Rectal smooth muscle tissue (tissue), 1 donor: Measurements from ENCODE around the gene GARIN3.
"Not testable (repeated sequence)": the region's sequence is repeated elsewhere in the genome, so short reads cannot be mapped to it uniquely, and the experiment has no call there.

Experiments
- H3K27ac ChIP-seq: one replicate; pipeline ENCODE4 v1.7.0; 2013; ENCODE audit warnings: low read depth, low read length, inconsistent platforms
- H3K27me3 ChIP-seq: one replicate; pipeline ENCODE4 v1.7.0; 2013; ENCODE audit warnings: low read length; ENCODE audit not compliant: control insufficient read depth, insufficient read depth
- H3K36me3 ChIP-seq: one replicate; pipeline ENCODE4 v1.7.0; 2013; ENCODE audit warnings: low read length; ENCODE audit not compliant: control insufficient read depth, insufficient read depth
- H3K4me1 ChIP-seq: one replicate; pipeline ENCODE4 v1.7.0; 2013; ENCODE audit warnings: low read length; ENCODE audit not compliant: control insufficient read depth, insufficient read depth
- H3K4me3 ChIP-seq: one replicate; pipeline ENCODE4 v1.7.0; 2013; ENCODE audit warnings: low read length
- H3K9ac ChIP-seq: one replicate; pipeline ENCODE4 v1.7.0; 2013; ENCODE audit warnings: low read length

The GARIN3 gene

GRCh38 chr5:157198277-157198986 is 32.4 kb upstream of the GARIN3 start:
- Histone ChIP-seq H3K27ac (no peak overlapping the region), H3K4me1 (no peaks in the 10 kb centered on the region), H3K36me3 (no peaks in the 10 kb centered on the region), H3K27me3 (no peaks in the 10 kb centered on the region), H3K9ac (no peak overlapping the region), H3K4me3 (no peak overlapping the region)

DNA sequence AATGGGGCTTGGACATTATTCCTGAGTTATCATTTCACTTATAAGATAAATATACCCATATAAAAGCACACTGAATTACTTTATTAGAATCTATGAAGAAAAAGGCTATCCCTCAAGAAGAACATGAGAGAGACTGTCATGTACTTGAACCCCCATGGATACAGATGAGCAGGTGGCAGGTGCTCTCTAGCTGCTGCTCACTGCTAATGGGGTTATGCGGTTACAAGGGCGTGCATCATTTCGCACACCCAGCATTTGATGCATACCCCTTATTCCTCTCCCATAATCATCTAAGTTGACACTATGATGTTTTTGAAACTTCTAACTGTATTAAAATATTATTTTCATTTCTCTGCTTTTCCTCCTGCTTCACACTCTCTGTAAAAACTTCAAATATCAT is 31.0 kb upstream of the GARIN3 start:
- no peak overlapping the region for H3K9ac ChIP-seq
- H3K4me3 ChIP-seq, result no peak overlapping the region
- H3K27me3 ChIP-seq, result no peaks in the 10 kb centered on the region
- H3K4me1 ChIP-seq, result no peaks in the 10 kb centered on the region
- no peaks in the 10 kb centered on the region for H3K36me3 ChIP-seq
- H3K27ac ChIP-seq, result no peak overlapping the region

DNA sequence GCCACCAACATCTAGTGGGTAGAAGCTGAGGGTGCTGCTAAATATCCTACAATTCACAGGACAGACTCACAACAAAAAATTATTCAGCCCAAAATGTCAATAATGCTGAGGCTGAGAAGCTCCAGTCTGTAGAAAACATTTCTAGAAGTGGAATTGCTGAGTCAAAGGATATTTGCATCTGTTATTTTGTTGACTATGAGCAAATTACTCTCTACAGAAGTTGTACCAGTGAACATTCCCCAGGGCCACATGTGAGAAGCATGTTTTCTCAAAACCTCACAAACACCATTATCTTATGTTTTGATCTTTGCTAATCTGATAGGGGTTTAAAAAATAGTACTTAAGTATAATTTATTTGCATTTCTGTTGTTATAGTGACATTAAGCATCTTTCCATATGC is 30.0 kb upstream of the GARIN3 start:
- Histone ChIP-seq H3K4me3 (no peak overlapping the region), H3K9ac (no peak overlapping the region), H3K27me3 (no peaks in the 10 kb centered on the region), H3K4me1 (no peaks in the 10 kb centered on the region), H3K27ac (no peak overlapping the region), H3K36me3 (no peaks in the 10 kb centered on the region)

DNA sequence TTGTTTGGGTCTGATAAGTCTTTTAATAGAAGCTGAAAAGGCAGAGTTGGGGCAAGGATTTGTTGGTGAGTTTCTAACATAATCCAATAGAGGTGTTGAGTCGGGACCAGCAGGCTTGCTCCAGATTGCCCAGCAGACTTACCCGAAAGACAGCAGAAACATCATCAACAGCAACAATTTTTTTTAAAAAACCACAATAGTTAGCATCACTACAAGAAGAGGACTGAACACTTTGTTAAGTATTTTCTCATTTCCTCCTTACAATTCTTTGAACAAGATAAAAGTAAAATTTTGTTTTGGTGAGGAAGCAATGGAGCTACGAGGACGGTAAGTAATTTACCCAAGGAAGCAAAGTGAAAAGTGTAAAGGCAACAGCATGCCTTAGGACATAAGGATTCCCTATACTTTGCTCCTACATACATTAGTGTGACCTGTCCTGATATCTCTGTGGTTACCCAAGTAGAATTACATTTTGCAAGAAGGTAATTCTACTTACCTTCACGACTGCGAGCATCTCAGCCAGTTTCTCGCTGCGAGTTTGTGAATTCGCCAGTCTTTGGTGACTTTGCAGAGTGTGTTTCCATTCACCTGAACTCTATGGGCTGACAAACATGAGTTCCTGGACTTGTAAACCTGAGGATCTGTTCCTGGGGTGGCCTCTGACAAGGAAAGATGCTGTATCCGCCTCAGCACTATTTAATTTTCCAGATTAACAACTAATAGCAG is 27.8 kb upstream of the GARIN3 start:
- Histone ChIP-seq H3K9ac (no peak overlapping the region), H3K27ac (no peak overlapping the region), H3K36me3 (no peaks in the 10 kb centered on the region)

GRCh38 chr5:157189223-157189622 is 23.2 kb upstream of the GARIN3 start:
- Histone ChIP-seq H3K36me3 (no peaks in the 10 kb centered on the region), H3K27ac (no peak overlapping the region), H3K4me1 (no peaks in the 10 kb centered on the region), H3K4me3 (no peak overlapping the region), H3K27me3 (no peaks in the 10 kb centered on the region), H3K9ac (no peak overlapping the region)

More for the DNA sequence above, 27.8 kb upstream of the GARIN3 start:
- Histone ChIP-seq H3K27me3 (no peaks in the 10 kb centered on the region), H3K4me3 (no peak overlapping the region), H3K4me1 (no peaks in the 10 kb centered on the region)

- Histone ChIP-seq H3K4me3 (no peak overlapping the region), H3K9ac (no peak overlapping the region), H3K4me1 (no peaks in the 10 kb centered on the region), H3K27me3 (no peaks in the 10 kb centered on the region), H3K27ac (no peak overlapping the region), H3K36me3 (no peaks in the 10 kb centered on the region)
These were observed 22.2 kb upstream of the GARIN3 start for GRCh38 chr5:157188270-157188669.

DNA sequence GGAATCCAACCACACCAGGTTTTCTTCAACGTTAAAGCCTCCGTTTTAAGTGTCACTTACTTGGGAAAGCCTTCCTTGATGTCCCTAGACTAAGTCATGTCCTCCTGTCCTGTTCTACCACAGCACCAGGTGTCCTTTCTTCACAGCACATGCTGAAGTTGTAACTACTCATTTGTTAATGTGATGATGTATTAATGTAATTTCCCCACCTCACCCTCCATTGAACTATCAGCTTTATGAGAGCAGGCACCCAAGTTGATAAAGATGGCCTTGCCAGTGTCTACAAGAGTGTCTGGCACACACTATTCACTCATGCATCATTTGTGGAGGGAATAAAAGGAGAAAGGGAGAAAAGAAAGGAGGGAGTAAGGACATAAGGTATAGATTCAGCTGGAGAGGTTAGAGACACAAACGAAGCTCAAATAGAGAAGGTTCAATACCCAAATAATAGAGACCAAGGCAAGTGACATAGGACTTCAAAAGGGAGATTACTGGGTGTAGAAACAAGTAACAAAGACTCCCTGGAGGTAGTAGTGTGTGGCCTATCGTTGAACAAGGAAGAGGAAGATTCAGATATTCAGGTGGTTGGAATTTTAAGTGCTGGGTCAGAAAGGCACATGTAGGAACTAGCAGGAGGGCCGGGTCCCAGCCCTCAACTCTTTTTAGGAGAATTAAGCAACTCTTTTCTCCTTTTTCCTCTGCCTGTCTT is 21.1 kb upstream of the GARIN3 start:
- Histone ChIP-seq H3K36me3 (no peaks in the 10 kb centered on the region), H3K4me1 (no peaks in the 10 kb centered on the region), H3K9ac (no peak overlapping the region), H3K27ac (no peak overlapping the region), H3K27me3 (no peaks in the 10 kb centered on the region), H3K4me3 (no peak overlapping the region)

DNA sequence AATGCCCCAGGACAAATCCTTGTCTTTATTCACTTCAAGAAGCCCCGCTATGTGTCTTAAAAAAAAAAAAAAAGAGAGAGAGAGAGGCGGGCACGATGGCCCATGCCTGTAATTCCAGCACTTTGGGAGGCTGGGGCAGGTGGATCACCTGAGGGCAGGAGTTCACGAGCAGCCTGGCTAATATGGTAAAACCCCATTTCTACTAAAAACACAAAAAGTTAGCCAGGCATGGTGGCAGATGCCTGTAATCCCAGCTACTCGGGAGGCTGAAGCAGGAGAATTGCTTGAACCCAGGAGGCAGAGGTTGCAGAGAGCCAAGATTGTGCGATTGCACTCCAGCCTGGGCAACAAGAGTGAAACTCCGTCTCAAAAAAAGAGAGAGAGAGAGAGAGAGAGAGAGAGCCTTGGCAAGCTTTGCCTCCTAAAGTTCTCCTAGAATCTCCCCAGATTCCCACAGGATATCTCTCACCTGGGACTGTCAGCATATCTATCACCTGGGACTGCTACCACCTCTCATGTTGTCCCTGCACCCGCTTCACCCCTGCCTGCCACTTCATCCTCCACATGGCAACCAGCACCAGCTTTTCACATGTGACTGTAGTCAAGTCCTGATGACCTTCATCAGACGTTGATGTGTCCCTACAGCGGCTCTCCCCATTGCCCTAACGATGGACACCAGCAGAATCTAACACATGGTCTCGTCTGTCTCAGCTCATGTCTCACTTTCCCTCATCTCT is 20.4 kb upstream of the GARIN3 start:
- H3K4me3 ChIP-seq, result no peak overlapping the region
- no peak overlapping the region for H3K27ac ChIP-seq
- H3K36me3 ChIP-seq, result no peaks in the 10 kb centered on the region
- no peaks in the 10 kb centered on the region for H3K4me1 ChIP-seq
- no peak overlapping the region for H3K9ac ChIP-seq
- H3K27me3 ChIP-seq, result no peaks in the 10 kb centered on the region

GRCh38 chr5:157185122-157185521 is 19.1 kb upstream of the GARIN3 start:
- not testable (repeated sequence) for H3K9ac ChIP-seq, H3K4me3 ChIP-seq, H3K36me3 ChIP-seq, H3K4me1 ChIP-seq, H3K27me3 ChIP-seq, H3K27ac ChIP-seq

- Histone ChIP-seq H3K36me3 (no peaks in the 10 kb centered on the region), H3K27ac (no peak overlapping the region), H3K27me3 (no peaks in the 10 kb centered on the region), H3K9ac (no peak overlapping the region), H3K4me3 (no peak overlapping the region), H3K4me1 (no peaks in the 10 kb centered on the region)
These were observed 18.1 kb upstream of the GARIN3 start for GRCh38 chr5:157184117-157184670.

- no peak overlapping the region for H3K27ac ChIP-seq
- H3K4me1 ChIP-seq, result no peaks in the 10 kb centered on the region
- no peak overlapping the region for H3K4me3 ChIP-seq
- no peak overlapping the region for H3K9ac ChIP-seq
- H3K36me3 ChIP-seq, result no peaks in the 10 kb centered on the region
- no peaks in the 10 kb centered on the region for H3K27me3 ChIP-seq
These were observed 16.2 kb upstream of the GARIN3 start for GRCh38 chr5:157182143-157182757.
